Natural killer cell treated with Interleukin-12 subunit alpha and Interleukin-12 subunit beta and Interleukin-15 and Interleukin-18, amount 100 ng/mL, for 72 hours (primary cell): ENCODE results near the gene TM2D1. TPM values are rescaled to one million over a fixed set of nuclear protein-coding genes. Genes with fewer than 3 reads are reported as not detected.
A peak's percentile ranks its signal among the peaks of the same experiment; 100 is the strongest.
"Not testable (repeated sequence)": the region's sequence is repeated elsewhere in the genome, so short reads cannot be mapped to it uniquely, and the experiment has no call there.

Experiments
- ATAC-seq, 2 donors: fragments of 150-1000 bp; cut with Tn5 transposase in 1 of 2; sonication (Bioruptor Pico), chemical (Tn5 transposase) in 1 of 2; 2 replicates each; pipeline ENCODE4 v1.10.0; 2021
- DNase-seq: peaks from one replicate; pipeline ENCODE4 v3.0.0; 2022; ENCODE audit warnings: low spot score
- H3K27ac Mint-ChIP-seq, 2 donors: 1 replicate in 1 of 2; 2 replicates in 1 of 2; pipeline ENCODE4 v1.8.0; 2022; ENCODE audit warnings: mixed read lengths in 2 of 2, mild to moderate bottlenecking in 1 of 2, moderate library complexity in 1 of 2
- H3K27me3 Mint-ChIP-seq, 2 donors: 1 replicate in 1 of 2; 2 replicates in 1 of 2; pipeline ENCODE4 v1.8.0; 2022; ENCODE audit warnings: mixed read lengths in 2 of 2
- H3K36me3 Mint-ChIP-seq: one replicate; pipeline ENCODE4 v1.8.0; 2022; ENCODE audit warnings: mixed read lengths
- H3K4me1 Mint-ChIP-seq, 2 donors: 1 replicate in 1 of 2; 2 replicates in 1 of 2; pipeline ENCODE4 v1.8.0; 2022; ENCODE audit warnings: low read depth in 2 of 2, mixed read lengths in 2 of 2, mild to moderate bottlenecking in 1 of 2
- H3K4me3 Mint-ChIP-seq: one replicate; pipeline ENCODE4 v1.8.0; 2022; ENCODE audit warnings: mixed read lengths
- H3K9me3 Mint-ChIP-seq: 2 replicates; pipeline ENCODE4 v1.8.0; 2022; ENCODE audit warnings: mixed read lengths
- total RNA-seq, 2 donors: library from RNA; stranded (reverse); gene quantifications; one replicate each; pipeline ENCODE4 v1.2.3, GENCODE V29; 2022

The TM2D1 gene
- total RNA-seq, 2 donors from 2014 or later: 32.7 to 33.1 TPM

- no peak for ATAC-seq
- no peak overlapping the region for H3K4me3 Mint-ChIP-seq
- peaks cover 6% of the 10 kb centered on the region for H3K36me3 Mint-ChIP-seq
Measured at GRCh38 chr1:61692155-61692800, 32.7 kb downstream of the TM2D1 start.

DNA sequence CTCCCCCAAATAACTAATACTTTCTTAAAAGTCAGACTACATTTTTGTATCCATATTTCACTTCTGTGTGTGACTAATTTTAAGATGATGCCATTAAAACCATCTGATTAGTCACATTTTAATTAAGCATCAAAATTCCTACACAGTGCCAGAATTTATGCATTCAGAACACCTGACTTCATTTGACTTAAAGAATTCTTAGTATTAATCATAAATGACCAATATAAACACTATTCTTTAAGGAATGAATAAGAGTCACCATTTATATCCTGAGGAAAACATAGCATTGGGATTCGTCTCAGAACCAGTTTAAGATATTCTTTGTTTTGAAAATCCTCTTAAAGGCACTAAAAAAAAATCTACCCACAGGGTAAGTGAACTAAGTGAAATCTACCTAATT lies 37.0 kb downstream of the TM2D1 start:
- H3K4me1 Mint-ChIP-seq: no peaks in the 10 kb centered on the region
- ATAC-seq (no peak), DNase-seq (no peak)
- peaks cover 5% of the 10 kb centered on the region for H3K36me3 Mint-ChIP-seq
- no peaks in the 10 kb centered on the region for H3K9me3 Mint-ChIP-seq
- no peaks in the 10 kb centered on the region for H3K27me3 Mint-ChIP-seq
- no peak overlapping the region for H3K27ac Mint-ChIP-seq
- no peak overlapping the region for H3K4me3 Mint-ChIP-seq

More at GRCh38 chr1:61692155-61692800, 32.7 kb downstream of the TM2D1 start:
- no peaks in the 10 kb centered on the region for H3K27me3 Mint-ChIP-seq
- H3K27ac Mint-ChIP-seq: no peak overlapping the region
- no peaks in the 10 kb centered on the region for H3K9me3 Mint-ChIP-seq
- DNase-seq: no peak
- H3K4me1 Mint-ChIP-seq: no peaks in the 10 kb centered on the region

GRCh38 chr1:61682891-61683290 lies 42.0 kb downstream of the TM2D1 start:
- H3K9me3 Mint-ChIP-seq: no peaks in the 10 kb centered on the region
- ATAC-seq (no peak), DNase-seq (no peak)
- no peaks in the 10 kb centered on the region for H3K27me3 Mint-ChIP-seq
- H3K36me3 Mint-ChIP-seq: peaks cover 12% of the 10 kb centered on the region
- H3K4me3 Mint-ChIP-seq: no peak overlapping the region
- no peak overlapping the region for H3K27ac Mint-ChIP-seq
- H3K4me1 Mint-ChIP-seq: no peaks in the 10 kb centered on the region

DNA sequence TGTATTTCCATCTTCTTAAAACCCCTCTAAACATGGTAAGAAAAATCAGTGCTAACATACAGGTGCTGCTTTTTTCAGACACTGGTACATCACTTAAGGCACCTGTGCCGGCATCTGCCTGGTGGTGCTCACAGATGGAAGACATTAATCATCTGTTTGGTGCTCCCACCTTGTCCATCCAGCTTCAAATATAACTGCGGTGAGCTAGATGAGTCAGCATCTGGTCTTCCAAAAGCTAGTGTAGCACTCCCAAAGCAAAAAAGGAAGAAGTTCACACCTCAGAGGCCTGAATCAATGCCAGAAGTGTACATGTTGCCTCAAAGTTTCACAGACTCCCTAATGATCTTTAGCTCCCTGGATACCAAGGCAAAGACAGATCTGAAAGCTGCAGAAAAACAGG lies 44.4 kb downstream of the TM2D1 start:
- ATAC-seq (no peak), DNase-seq (no peak)
- Mint-ChIP-seq H3K4me1 (no peaks in the 10 kb centered on the region), H3K27me3 (no peaks in the 10 kb centered on the region), H3K9me3 (no peaks in the 10 kb centered on the region), H3K4me3 (no peak overlapping the region), H3K36me3 (peaks cover 12% of the 10 kb centered on the region), H3K27ac (no peak overlapping the region)

DNA sequence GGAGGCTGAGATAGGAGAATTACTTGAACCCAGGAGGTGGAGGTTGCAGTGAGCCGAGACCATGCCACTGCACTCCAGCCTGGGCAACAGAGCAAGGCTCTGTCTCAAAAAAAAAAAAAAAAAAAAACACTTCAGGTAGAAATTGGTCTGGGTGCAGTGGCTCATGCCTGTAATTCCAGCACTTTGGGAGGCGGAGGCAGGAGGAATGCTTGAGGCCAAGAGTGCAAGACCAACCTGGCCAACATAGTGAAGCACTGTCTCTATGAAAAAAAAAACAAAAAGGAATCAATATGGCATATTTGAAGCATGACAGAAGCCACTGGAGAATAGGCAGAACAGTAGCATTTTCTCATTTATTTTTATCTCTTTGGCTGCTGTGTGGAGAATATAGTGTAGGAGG lies 48.1 kb downstream of the TM2D1 start:
- not testable (repeated sequence) for H3K4me1 Mint-ChIP-seq, H3K9me3 Mint-ChIP-seq, H3K4me3 Mint-ChIP-seq, DNase-seq, H3K27me3 Mint-ChIP-seq, ATAC-seq, H3K27ac Mint-ChIP-seq, H3K36me3 Mint-ChIP-seq

DNA sequence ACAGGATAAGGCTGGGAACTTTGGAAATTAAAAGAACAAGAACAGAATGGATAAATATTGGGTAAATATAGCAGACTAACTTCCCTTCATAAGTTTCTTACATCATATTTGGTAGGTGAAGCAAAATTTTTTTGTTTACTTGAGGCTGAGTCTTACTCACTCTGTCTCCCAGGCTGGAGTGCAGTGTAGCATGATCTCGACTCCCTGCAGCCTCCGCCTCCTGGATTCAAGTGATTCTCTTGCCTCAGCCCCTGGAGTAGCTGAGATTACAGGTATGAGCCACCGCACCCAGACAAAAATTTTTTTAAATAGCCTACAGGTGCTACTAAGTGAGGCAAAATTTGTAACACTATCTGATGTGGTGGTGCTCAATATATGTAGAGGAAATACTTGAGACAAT lies 50.7 kb downstream of the TM2D1 start:
- no peak overlapping the region for H3K27ac Mint-ChIP-seq
- H3K4me1 Mint-ChIP-seq: no peaks in the 10 kb centered on the region
- ATAC-seq (no peak), DNase-seq (no peak)
- H3K9me3 Mint-ChIP-seq: no peaks in the 10 kb centered on the region
- no peaks in the 10 kb centered on the region for H3K36me3 Mint-ChIP-seq
- H3K4me3 Mint-ChIP-seq: no peak overlapping the region
- H3K27me3 Mint-ChIP-seq: no peaks in the 10 kb centered on the region

- Mint-ChIP-seq H3K36me3 (no peaks in the 10 kb centered on the region), H3K27ac (no peak overlapping the region), H3K27me3 (no peaks in the 10 kb centered on the region), H3K4me1 (no peaks in the 10 kb centered on the region), H3K9me3 (no peaks in the 10 kb centered on the region), H3K4me3 (no peak overlapping the region)
- ATAC-seq (no peak), DNase-seq (no peak)
Measured at GRCh38 chr1:61672376-61672775, 52.6 kb downstream of the TM2D1 start.

GRCh38 chr1:61670445-61670844 lies 54.5 kb downstream of the TM2D1 start:
- ATAC-seq (no peak), DNase-seq (no peak)
- Mint-ChIP-seq H3K9me3 (no peaks in the 10 kb centered on the region), H3K4me3 (no peak overlapping the region), H3K27me3 (no peaks in the 10 kb centered on the region), H3K36me3 (no peaks in the 10 kb centered on the region), H3K4me1 (no peaks in the 10 kb centered on the region), H3K27ac (no peak overlapping the region)

GRCh38 chr1:61670016-61670415 lies 54.9 kb downstream of the TM2D1 start:
- no peak for DNase-seq
- H3K36me3 Mint-ChIP-seq: no peaks in the 10 kb centered on the region
- ATAC-seq: no peak
- no peak overlapping the region for H3K4me3 Mint-ChIP-seq
- no peaks in the 10 kb centered on the region for H3K27me3 Mint-ChIP-seq
- no peak overlapping the region for H3K27ac Mint-ChIP-seq
- H3K9me3 Mint-ChIP-seq: no peaks in the 10 kb centered on the region
- no peaks in the 10 kb centered on the region for H3K4me1 Mint-ChIP-seq

GRCh38 chr1:61659061-61659460 lies 65.9 kb downstream of the TM2D1 start:
- ATAC-seq (no peak), DNase-seq (no peak)
- H3K4me1 Mint-ChIP-seq: no peaks in the 10 kb centered on the region
- H3K9me3 Mint-ChIP-seq: no peaks in the 10 kb centered on the region
- H3K4me3 Mint-ChIP-seq: no peak overlapping the region
- H3K27me3 Mint-ChIP-seq: peaks cover 6% of the 10 kb centered on the region in 2 donors
- H3K36me3 Mint-ChIP-seq: no peaks in the 10 kb centered on the region
- no peak overlapping the region for H3K27ac Mint-ChIP-seq

- Mint-ChIP-seq H3K27ac (no peak overlapping the region), H3K4me1 (no peaks in the 10 kb centered on the region), H3K27me3 (peaks cover 6% of the 10 kb centered on the region in 2 donors), H3K4me3 (no peak overlapping the region), H3K9me3 (no peaks in the 10 kb centered on the region), H3K36me3 (no peaks in the 10 kb centered on the region)
- ATAC-seq (no peak), DNase-seq (no peak)
Measured at GRCh38 chr1:61655453-61655852, 69.5 kb downstream of the TM2D1 start.

- Mint-ChIP-seq H3K4me1 (no peaks in the 10 kb centered on the region), H3K36me3 (no peaks in the 10 kb centered on the region), H3K27me3 (peaks cover 6% of the 10 kb centered on the region in 2 donors), H3K9me3 (no peaks in the 10 kb centered on the region), H3K27ac (no peak overlapping the region), H3K4me3 (no peak overlapping the region)
- ATAC-seq: peak in 1 of 2 donors; percentile 11
- no peak for DNase-seq
Measured at GRCh38 chr1:61654067-61654466, 70.9 kb downstream of the TM2D1 start.

GRCh38 chr1:61648983-61649742 lies 75.8 kb downstream of the TM2D1 start:
- Mint-ChIP-seq H3K9me3 (no peaks in the 10 kb centered on the region), H3K4me1 (no peaks in the 10 kb centered on the region), H3K27ac (no peak overlapping the region), H3K4me3 (no peak overlapping the region), H3K27me3 (peaks cover 6 to 13% of the 10 kb centered on the region in 2 donors), H3K36me3 (no peaks in the 10 kb centered on the region)
- ATAC-seq (no peak), DNase-seq (no peak)

GRCh38 chr1:61647142-61647541 lies 77.8 kb downstream of the TM2D1 start:
- Mint-ChIP-seq H3K27me3 (peaks cover 6 to 13% of the 10 kb centered on the region in 2 donors), H3K4me3 (no peak overlapping the region), H3K27ac (no peak overlapping the region), H3K9me3 (no peaks in the 10 kb centered on the region), H3K4me1 (no peaks in the 10 kb centered on the region), H3K36me3 (no peaks in the 10 kb centered on the region)
- ATAC-seq: no peak
- DNase-seq: no peak
